Inferior parietal cortex (tissue), 1 donor: Measurements from ENCODE around the gene NHLH1.
"Not testable (repeated sequence)": the region's sequence is repeated elsewhere in the genome, so short reads cannot be mapped to it uniquely, and the experiment has no call there.

Experiments
- DNase-seq: peaks from one replicate; pipeline ENCODE4 v3.0.0-alpha.2; 2016; ENCODE audit errors: extremely low spot score

NHLH1 gene

GRCh38 chr1:160377585-160378206, 10.8 kb downstream of the NHLH1 start:
- no peak for DNase-seq

DNA sequence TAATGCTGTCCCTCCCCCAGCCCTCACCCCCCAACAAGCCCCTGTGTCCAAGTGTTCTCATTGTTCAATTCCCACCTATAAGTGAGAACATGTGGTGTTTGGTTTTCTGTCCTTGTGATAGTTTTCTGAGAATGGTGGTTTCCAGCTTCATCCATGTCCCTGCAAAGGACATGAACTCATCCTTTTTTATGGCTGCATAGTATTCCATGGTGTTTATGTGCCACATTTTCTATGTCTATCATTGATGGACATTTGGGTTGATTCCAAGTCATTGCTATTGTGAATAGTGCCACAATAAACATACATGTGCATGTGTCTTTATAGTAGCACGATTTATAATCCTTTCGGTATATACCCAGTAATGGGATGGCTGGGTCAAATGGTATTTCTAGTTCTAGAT, 17.9 kb downstream of the NHLH1 start:
- not testable (repeated sequence) for DNase-seq

GRCh38 chr1:160388406-160388805, 21.5 kb downstream of the NHLH1 start:
- not testable (repeated sequence) for DNase-seq

- DNase-seq = no peak
Observed at GRCh38 chr1:160394673-160395072, 27.8 kb downstream of the NHLH1 start.

GRCh38 chr1:160397651-160398050, 30.8 kb downstream of the NHLH1 start:
- DNase-seq = no peak

- no peak for DNase-seq
Observed at GRCh38 chr1:160398823-160399222, 32.0 kb downstream of the NHLH1 start.

- no peak for DNase-seq
Observed at GRCh38 chr1:160399544-160400222, 32.8 kb downstream of the NHLH1 start.

GRCh38 chr1:160400223-160400645, 33.4 kb downstream of the NHLH1 start, which contains the start of gene VANGL2:
TSS of gene VANGL2 (plus strand) at chr1:160400564. CDS start at chr1:160415838, 15,274 bp downstream.
- peak; percentile 65 for DNase-seq

- DNase-seq = no peak
Observed at GRCh38 chr1:160400646-160401486, 34.0 kb downstream of the NHLH1 start.

GRCh38 chr1:160401487-160401805, 34.6 kb downstream of the NHLH1 start:
- no peak for DNase-seq

GRCh38 chr1:160402001-160402795, 35.3 kb downstream of the NHLH1 start:
- DNase-seq = no peak

DNA sequence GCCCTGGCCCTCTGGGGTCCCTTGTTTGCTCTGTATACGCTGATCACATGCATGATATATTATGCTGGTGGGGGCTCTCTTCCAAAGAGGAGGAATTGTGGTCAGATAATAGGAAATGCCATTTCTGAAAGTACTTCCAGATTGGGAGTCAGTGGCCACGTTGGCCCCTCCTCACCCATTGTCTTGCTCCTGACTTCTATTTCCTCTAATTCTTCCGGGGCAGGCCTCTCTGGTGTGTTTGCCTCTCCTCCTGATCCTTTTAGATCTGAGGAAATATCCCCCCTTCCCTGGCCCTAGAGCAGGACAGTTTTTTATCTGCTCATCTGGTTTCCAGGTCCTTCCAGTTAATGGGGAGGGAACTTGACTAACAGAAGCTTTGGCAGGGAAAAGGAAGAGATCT, 36.4 kb downstream of the NHLH1 start:
- DNase-seq = no peak

DNA sequence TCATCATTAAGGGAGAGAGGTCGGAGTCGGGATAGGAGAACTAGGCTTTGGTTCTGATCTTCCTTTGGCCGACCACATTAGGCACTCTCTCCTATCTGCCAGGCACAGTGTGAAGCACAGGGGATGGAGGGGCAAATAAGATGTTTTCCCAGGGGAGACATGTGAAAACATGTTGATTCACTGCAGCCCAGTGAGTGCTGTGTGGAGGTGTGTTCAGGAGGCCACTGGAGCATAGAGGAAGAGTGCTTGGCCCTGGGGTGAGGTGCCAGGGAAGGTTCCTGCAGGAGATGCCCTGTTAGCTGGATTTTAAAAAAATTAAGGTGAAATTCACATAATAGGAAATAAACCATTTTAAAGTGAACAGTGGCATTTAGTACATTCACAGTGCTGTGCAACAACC, 37.2 kb downstream of the NHLH1 start:
- DNase-seq = no peak

DNA sequence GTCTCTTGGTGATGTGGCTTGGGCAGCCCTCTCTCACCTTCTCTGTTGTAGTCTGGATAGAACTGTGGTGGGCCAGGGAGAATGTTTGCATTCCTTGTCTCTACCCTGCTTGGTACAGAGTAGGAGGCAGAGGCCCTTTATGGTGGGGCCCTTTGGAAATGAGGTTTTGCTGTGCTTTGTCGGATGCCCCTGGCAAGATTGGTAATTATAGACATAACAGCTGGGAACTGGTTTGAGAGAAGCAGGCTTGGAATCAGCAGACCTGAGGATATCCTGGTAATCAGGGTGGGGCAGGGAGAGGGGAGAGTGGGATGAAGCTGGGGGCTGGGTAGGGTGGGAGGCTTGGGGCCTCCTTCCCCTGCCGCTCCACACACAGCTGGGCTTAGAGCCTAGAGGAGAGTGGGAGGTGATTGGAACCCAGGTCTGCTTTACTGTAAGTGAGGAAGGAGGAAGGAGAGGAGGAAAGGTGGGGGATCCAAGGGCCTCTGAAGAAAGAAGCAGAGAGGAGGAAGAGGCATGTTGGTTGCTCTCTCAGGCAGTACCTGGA, 38.5 kb downstream of the NHLH1 start:
- no peak for DNase-seq

DNA sequence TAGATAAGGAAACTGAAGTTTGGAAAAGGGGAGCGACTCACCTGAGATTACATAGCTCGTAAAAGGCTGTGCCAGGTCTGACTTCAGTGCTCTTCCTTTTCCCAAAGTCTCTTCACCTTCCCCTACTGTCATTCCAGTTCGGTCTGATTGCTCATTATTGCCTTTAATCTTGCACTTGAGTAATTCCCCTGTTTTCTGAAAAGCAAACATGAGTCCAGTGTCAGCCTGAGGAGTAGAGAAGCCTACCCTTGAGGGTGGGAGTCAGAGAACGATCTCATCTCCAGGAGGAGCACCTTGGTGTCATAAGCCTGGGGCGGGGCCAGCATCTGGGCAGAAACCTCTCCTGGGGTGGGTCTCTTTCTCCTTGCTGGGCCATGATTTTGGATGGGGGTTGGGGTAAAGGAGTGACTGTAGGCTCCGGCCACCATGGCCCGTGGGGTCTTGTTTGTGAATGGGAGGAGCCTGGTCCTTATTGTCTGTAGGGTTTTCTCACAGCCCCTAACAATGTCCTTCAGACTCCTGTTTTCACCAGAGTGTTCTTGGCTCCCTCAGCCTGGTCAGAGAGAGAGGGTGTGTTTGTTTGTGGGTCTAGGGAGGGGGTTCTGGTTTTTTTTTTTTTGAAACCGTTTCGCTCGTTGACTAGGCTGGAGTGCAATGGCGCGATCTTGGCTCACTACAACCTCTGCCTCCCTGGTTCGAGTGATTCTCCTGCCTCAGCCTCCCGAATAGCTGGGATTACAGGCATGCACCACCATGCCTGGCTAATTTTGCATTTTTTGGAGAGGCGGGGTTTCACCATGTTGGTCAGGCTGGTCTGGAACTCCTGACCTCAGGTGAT, 39.5 kb downstream of the NHLH1 start:
- DNase-seq = no peak

- DNase-seq = no peak
Observed at GRCh38 chr1:160407839-160408801, 41.2 kb downstream of the NHLH1 start.

- no peak for DNase-seq
Observed at GRCh38 chr1:160408864-160409263, 42.0 kb downstream of the NHLH1 start.

GRCh38 chr1:160409486-160409885, 42.6 kb downstream of the NHLH1 start:
- no peak for DNase-seq

GRCh38 chr1:160410406-160411005, 43.6 kb downstream of the NHLH1 start:
- no peak for DNase-seq
